WTC11 (cell line): ENCODE data around the gene ATP9B. TPM values are rescaled to one million over a fixed set of nuclear protein-coding genes. Genes with fewer than 3 reads are reported as not detected.

Source experiments
- ATAC-seq: fragments of 200-7000 bp; cut with Tn5 transposase; 2 replicates; pipeline ENCODE4 v1.10.0; 2021; ENCODE audit warnings: mild to moderate bottlenecking, moderate library complexity
- CTCF ChIA-PET: fragments of 300-600 bp; sonication (Branson Sonifier 250); formaldehyde crosslinking; loops from one replicate; lab custom pipeline; 2021; ENCODE audit warnings: antibody characterized with exemption; lab: Charles Lee
- POLR2A ChIA-PET: fragments of 350-600 bp; sonication (Branson Sonifier 250); formaldehyde crosslinking; loops from one replicate; lab custom pipeline; 2021; ENCODE audit warnings: antibody characterized with exemption; lab: Charles Lee
- DNase-seq: peaks from one replicate; pipeline ENCODE4 v3.0.0; 2021; ENCODE audit warnings: low spot score
- H3K27ac Mint-ChIP-seq: 2 replicates; pipeline ENCODE4 v1.8.0; 2021; ENCODE audit warnings: mixed read lengths
- H3K27me3 Mint-ChIP-seq: 2 replicates; pipeline ENCODE4 v1.8.0; 2021; ENCODE audit warnings: low read depth, mild to moderate bottlenecking, moderate library complexity, mixed read lengths
- H3K36me3 Mint-ChIP-seq: 2 replicates; pipeline ENCODE4 v1.8.0; 2021; ENCODE audit warnings: mixed read lengths
- H3K4me1 Mint-ChIP-seq: 2 replicates; pipeline ENCODE4 v1.8.0; 2022; ENCODE audit warnings: mixed read lengths
- H3K4me3 Mint-ChIP-seq: 2 replicates; pipeline ENCODE4 v1.8.0; 2021; ENCODE audit warnings: mild to moderate bottlenecking, moderate library complexity, mixed read lengths
- H3K9me3 Mint-ChIP-seq: 2 replicates; pipeline ENCODE4 v1.8.0; 2021; ENCODE audit warnings: mixed read lengths
- ATF1 ChIP-seq: sonication (generic); formaldehyde crosslinking; IDR thresholded peaks from 2 replicates; pipeline ENCODE4 v1.8.1; 2023; ENCODE audit warnings: mild to moderate bottlenecking, moderate library complexity, missing genetic modification reagents
- NFE2L1 ChIP-seq: sonication (generic); formaldehyde crosslinking; IDR thresholded peaks from 2 replicates; pipeline ENCODE4 v1.8.1; 2023; ENCODE audit warnings: missing genetic modification reagents
- NR1H2 ChIP-seq: sonication (generic); formaldehyde crosslinking; IDR thresholded peaks from 2 replicates; pipeline ENCODE4 v1.9.0; 2021; ENCODE audit warnings: mild to moderate bottlenecking, moderate library complexity, missing genetic modification reagents
- OVOL2 ChIP-seq: fragments of 250-450 bp; sonication (Bioruptor Pico); IDR thresholded peaks from 2 replicates; pipeline ENCODE4 v1.9.0; 2021; ENCODE audit warnings: mild to moderate bottlenecking, borderline replicate concordance
- PRRX2 ChIP-seq: fragments of 250-450 bp; sonication (Bioruptor Pico); IDR thresholded peaks from 2 replicates; pipeline ENCODE4 v1.8.0; 2021; ENCODE audit warnings: mild to moderate bottlenecking
- SOX15 ChIP-seq: fragments of 250-450 bp; sonication (Bioruptor Pico); IDR thresholded peaks from 2 replicates; pipeline ENCODE4 v1.9.0; 2021; ENCODE audit warnings: mild to moderate bottlenecking
- SP1 ChIP-seq: sonication (generic); formaldehyde crosslinking; conservative IDR thresholded peaks from 2 replicates; pipeline ENCODE4 v1.8.1; 2022; ENCODE audit warnings: missing genetic modification reagents
- TEAD4 ChIP-seq: sonication (generic); formaldehyde crosslinking; IDR thresholded peaks from 2 replicates; pipeline ENCODE4 v1.8.0; 2022; ENCODE audit warnings: mild to moderate bottlenecking, missing genetic modification reagents
- ZNF396 ChIP-seq: fragments of 250-450 bp; sonication (Bioruptor Pico); IDR thresholded peaks from 2 replicates; pipeline ENCODE4 v1.8.0; 2021; ENCODE audit warnings: mild to moderate bottlenecking, moderate library complexity, borderline replicate concordance
- ZNF671 ChIP-seq: fragments of 250-450 bp; sonication (Bioruptor Pico); IDR thresholded peaks from 2 replicates; pipeline ENCODE4 v1.8.0; 2021; ENCODE audit warnings: mild to moderate bottlenecking
- total RNA-seq: library from RNA; stranded (reverse); gene quantifications from 3 replicates; pipeline ENCODE4 v1.2.3, GENCODE V29; 2021
- TF ChIP-seq, protein P1 (sequence below): fragments of 250-450 bp; sonication (Bioruptor Pico); IDR thresholded peaks from 2 replicates; pipeline ENCODE4 v1.9.0; 2021; ENCODE audit warnings: mild to moderate bottlenecking, borderline replicate concordance
- TF ChIP-seq, protein P2 (sequence below): sonication (generic); formaldehyde crosslinking; IDR thresholded peaks from 2 replicates; pipeline ENCODE4 v1.8.1; 2022; ENCODE audit warnings: low read depth, mild to moderate bottlenecking, moderate library complexity, missing genetic modification reagents, borderline replicate concordance
- TF ChIP-seq, protein P3 (sequence below): sonication (generic); formaldehyde crosslinking; IDR thresholded peaks from 2 replicates; pipeline ENCODE4 v1.8.1; 2023; ENCODE audit warnings: mild to moderate bottlenecking, missing genetic modification reagents, moderate library complexity
- TF ChIP-seq, protein P4 (sequence below): sonication (generic); formaldehyde crosslinking; IDR thresholded peaks from 2 replicates; pipeline ENCODE4 v1.8.1; 2023; ENCODE audit warnings: mild to moderate bottlenecking, missing genetic modification reagents
- TF ChIP-seq, protein P5 (sequence below): sonication (generic); formaldehyde crosslinking; IDR thresholded peaks from 2 replicates; pipeline ENCODE4 v1.8.0; 2023; ENCODE audit warnings: missing genetic modification reagents
- TF ChIP-seq, protein P6 (sequence below): fragments of 250-450 bp; sonication (Bioruptor Pico); IDR thresholded peaks from 2 replicates; pipeline ENCODE4 v1.9.0; 2021; ENCODE audit warnings: mild to moderate bottlenecking
- TF ChIP-seq, protein P7 (sequence below): sonication (generic); formaldehyde crosslinking; IDR thresholded peaks from 2 replicates; pipeline ENCODE4 v1.8.1; 2022; ENCODE audit warnings: mild to moderate bottlenecking, moderate library complexity, missing genetic modification reagents
- TF ChIP-seq, protein P8 (sequence below): sonication (generic); formaldehyde crosslinking; IDR thresholded peaks from 2 replicates; pipeline ENCODE4 v1.8.0; 2022; ENCODE audit warnings: missing genetic modification reagents
- TF ChIP-seq, protein P9 (sequence below): fragments of 250-450 bp; sonication (Bioruptor Pico); conservative IDR thresholded peaks from 2 replicates; pipeline ENCODE4 v1.9.0; 2021; ENCODE audit warnings: mild to moderate bottlenecking
- TF ChIP-seq, protein P10 (sequence below): sonication (generic); formaldehyde crosslinking; IDR thresholded peaks from 2 replicates; pipeline ENCODE4 v1.8.1; 2022; ENCODE audit warnings: low read depth, missing genetic modification reagents, borderline replicate concordance

Gene ATP9B
- total RNA-seq, 1 experiment from 2014 or later, result 19.0 TPM

DNA sequence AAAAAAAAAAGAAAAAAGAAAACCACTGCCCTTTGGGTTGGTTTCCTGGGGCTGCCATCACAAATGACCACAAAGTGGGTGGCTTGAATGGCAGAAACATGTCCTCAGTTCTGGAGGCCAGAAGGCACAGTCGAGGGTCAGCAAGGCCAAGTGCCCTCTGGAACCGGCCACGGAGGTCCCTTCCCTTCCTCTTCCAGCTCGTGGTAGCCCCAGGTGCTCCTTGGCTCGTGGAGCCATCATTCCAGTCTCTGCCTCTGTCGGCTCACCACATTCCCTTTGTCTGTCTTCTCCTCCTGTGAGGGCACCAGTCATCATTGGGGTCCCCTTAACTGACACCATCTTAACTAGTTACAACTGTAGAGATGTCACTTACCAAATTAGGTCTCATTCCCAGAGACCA, 318.0 kb downstream of the ATP9B start (continued):
- TF ChIP-seq, protein P1, sequence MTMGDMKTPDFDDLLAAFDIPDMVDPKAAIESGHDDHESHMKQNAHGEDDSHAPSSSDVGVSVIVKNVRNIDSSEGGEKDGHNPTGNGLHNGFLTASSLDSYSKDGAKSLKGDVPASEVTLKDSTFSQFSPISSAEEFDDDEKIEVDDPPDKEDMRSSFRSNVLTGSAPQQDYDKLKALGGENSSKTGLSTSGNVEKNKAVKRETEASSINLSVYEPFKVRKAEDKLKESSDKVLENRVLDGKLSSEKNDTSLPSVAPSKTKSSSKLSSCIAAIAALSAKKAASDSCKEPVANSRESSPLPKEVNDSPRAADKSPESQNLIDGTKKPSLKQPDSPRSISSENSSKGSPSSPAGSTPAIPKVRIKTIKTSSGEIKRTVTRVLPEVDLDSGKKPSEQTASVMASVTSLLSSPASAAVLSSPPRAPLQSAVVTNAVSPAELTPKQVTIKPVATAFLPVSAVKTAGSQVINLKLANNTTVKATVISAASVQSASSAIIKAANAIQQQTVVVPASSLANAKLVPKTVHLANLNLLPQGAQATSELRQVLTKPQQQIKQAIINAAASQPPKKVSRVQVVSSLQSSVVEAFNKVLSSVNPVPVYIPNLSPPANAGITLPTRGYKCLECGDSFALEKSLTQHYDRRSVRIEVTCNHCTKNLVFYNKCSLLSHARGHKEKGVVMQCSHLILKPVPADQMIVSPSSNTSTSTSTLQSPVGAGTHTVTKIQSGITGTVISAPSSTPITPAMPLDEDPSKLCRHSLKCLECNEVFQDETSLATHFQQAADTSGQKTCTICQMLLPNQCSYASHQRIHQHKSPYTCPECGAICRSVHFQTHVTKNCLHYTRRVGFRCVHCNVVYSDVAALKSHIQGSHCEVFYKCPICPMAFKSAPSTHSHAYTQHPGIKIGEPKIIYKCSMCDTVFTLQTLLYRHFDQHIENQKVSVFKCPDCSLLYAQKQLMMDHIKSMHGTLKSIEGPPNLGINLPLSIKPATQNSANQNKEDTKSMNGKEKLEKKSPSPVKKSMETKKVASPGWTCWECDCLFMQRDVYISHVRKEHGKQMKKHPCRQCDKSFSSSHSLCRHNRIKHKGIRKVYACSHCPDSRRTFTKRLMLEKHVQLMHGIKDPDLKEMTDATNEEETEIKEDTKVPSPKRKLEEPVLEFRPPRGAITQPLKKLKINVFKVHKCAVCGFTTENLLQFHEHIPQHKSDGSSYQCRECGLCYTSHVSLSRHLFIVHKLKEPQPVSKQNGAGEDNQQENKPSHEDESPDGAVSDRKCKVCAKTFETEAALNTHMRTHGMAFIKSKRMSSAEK (CRISPR knock-in tag), result no peak
- no peak for TF ChIP-seq TEAD4 (CRISPR knock-in tag)
- TF ChIP-seq, protein P2, sequence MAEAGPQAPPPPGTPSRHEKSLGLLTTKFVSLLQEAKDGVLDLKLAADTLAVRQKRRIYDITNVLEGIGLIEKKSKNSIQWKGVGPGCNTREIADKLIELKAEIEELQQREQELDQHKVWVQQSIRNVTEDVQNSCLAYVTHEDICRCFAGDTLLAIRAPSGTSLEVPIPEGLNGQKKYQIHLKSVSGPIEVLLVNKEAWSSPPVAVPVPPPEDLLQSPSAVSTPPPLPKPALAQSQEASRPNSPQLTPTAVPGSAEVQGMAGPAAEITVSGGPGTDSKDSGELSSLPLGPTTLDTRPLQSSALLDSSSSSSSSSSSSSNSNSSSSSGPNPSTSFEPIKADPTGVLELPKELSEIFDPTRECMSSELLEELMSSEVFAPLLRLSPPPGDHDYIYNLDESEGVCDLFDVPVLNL (CRISPR knock-in tag), result no peak
- TF ChIP-seq PRRX2 (CRISPR knock-in tag), result no peak
- TF ChIP-seq, protein P3, sequence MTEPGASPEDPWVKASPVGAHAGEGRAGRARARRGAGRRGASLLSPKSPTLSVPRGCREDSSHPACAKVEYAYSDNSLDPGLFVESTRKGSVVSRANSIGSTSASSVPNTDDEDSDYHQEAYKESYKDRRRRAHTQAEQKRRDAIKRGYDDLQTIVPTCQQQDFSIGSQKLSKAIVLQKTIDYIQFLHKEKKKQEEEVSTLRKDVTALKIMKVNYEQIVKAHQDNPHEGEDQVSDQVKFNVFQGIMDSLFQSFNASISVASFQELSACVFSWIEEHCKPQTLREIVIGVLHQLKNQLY, result no peak
- TF ChIP-seq, protein P4, sequence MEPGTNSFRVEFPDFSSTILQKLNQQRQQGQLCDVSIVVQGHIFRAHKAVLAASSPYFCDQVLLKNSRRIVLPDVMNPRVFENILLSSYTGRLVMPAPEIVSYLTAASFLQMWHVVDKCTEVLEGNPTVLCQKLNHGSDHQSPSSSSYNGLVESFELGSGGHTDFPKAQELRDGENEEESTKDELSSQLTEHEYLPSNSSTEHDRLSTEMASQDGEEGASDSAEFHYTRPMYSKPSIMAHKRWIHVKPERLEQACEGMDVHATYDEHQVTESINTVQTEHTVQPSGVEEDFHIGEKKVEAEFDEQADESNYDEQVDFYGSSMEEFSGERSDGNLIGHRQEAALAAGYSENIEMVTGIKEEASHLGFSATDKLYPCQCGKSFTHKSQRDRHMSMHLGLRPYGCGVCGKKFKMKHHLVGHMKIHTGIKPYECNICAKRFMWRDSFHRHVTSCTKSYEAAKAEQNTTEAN (CRISPR knock-in tag), result no peak
- no peak for TF ChIP-seq SP1
- TF ChIP-seq SOX15, result no peak
- TF ChIP-seq, protein P5, sequence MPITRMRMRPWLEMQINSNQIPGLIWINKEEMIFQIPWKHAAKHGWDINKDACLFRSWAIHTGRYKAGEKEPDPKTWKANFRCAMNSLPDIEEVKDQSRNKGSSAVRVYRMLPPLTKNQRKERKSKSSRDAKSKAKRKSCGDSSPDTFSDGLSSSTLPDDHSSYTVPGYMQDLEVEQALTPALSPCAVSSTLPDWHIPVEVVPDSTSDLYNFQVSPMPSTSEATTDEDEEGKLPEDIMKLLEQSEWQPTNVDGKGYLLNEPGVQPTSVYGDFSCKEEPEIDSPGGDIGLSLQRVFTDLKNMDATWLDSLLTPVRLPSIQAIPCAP, result no peak
- TF ChIP-seq, protein P6, sequence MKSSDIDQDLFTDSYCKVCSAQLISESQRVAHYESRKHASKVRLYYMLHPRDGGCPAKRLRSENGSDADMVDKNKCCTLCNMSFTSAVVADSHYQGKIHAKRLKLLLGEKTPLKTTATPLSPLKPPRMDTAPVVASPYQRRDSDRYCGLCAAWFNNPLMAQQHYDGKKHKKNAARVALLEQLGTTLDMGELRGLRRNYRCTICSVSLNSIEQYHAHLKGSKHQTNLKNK (CRISPR knock-in tag), result no peak
- TF ChIP-seq ZNF671 (CRISPR knock-in tag), result no peak
- no peak for TF ChIP-seq NR1H2 (CRISPR knock-in tag)

DNA sequence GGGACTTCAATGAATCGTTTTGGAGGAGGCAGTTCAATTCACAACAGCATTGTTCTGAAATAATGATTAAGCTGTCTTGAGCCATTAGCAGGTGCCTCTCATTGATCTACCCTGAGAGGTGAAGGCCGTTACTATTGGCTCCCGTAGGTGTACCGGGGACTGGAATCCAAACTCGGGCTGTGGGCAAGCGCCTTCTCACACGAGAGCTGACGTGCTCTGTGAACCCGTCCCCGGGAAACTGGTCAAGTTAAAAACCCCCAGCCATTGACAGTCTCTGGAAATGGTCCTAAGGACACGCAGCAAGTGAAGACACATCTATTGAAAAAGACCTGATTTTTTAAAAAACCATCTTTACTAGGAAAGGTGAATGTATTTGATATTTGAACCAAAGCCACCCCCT, 318.4 kb downstream of the ATP9B start:
- ATAC-seq (no peak), DNase-seq (no peak)
- POLR2A ChIA-PET, result no interaction called here
- Mint-ChIP-seq H3K27me3 (peaks cover 38% of the 10 kb centered on the region), H3K27ac (no peak overlapping the region), H3K4me1 (peaks cover 3% of the 10 kb centered on the region), H3K4me3 (no peak overlapping the region), H3K36me3 (no peaks in the 10 kb centered on the region), H3K9me3 (no peaks in the 10 kb centered on the region)
- CTCF ChIA-PET, result no interaction called here
- TF ChIP-seq, protein P7, sequence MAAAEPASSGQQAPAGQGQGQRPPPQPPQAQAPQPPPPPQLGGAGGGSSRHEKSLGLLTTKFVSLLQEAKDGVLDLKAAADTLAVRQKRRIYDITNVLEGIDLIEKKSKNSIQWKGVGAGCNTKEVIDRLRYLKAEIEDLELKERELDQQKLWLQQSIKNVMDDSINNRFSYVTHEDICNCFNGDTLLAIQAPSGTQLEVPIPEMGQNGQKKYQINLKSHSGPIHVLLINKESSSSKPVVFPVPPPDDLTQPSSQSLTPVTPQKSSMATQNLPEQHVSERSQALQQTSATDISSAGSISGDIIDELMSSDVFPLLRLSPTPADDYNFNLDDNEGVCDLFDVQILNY (CRISPR knock-in tag), result no peak
- TF ChIP-seq ZNF396 (CRISPR knock-in tag), result no peak
- TF ChIP-seq, protein P8, sequence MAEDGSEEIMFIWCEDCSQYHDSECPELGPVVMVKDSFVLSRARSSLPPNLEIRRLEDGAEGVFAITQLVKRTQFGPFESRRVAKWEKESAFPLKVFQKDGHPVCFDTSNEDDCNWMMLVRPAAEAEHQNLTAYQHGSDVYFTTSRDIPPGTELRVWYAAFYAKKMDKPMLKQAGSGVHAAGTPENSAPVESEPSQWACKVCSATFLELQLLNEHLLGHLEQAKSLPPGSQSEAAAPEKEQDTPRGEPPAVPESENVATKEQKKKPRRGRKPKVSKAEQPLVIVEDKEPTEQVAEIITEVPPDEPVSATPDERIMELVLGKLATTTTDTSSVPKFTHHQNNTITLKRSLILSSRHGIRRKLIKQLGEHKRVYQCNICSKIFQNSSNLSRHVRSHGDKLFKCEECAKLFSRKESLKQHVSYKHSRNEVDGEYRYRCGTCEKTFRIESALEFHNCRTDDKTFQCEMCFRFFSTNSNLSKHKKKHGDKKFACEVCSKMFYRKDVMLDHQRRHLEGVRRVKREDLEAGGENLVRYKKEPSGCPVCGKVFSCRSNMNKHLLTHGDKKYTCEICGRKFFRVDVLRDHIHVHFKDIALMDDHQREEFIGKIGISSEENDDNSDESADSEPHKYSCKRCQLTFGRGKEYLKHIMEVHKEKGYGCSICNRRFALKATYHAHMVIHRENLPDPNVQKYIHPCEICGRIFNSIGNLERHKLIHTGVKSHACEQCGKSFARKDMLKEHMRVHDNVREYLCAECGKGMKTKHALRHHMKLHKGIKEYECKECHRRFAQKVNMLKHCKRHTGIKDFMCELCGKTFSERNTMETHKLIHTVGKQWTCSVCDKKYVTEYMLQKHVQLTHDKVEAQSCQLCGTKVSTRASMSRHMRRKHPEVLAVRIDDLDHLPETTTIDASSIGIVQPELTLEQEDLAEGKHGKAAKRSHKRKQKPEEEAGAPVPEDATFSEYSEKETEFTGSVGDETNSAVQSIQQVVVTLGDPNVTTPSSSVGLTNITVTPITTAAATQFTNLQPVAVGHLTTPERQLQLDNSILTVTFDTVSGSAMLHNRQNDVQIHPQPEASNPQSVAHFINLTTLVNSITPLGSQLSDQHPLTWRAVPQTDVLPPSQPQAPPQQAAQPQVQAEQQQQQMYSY, result no peak
- no peak for TF ChIP-seq ATF1 (CRISPR knock-in tag)
- TF ChIP-seq, protein P9, sequence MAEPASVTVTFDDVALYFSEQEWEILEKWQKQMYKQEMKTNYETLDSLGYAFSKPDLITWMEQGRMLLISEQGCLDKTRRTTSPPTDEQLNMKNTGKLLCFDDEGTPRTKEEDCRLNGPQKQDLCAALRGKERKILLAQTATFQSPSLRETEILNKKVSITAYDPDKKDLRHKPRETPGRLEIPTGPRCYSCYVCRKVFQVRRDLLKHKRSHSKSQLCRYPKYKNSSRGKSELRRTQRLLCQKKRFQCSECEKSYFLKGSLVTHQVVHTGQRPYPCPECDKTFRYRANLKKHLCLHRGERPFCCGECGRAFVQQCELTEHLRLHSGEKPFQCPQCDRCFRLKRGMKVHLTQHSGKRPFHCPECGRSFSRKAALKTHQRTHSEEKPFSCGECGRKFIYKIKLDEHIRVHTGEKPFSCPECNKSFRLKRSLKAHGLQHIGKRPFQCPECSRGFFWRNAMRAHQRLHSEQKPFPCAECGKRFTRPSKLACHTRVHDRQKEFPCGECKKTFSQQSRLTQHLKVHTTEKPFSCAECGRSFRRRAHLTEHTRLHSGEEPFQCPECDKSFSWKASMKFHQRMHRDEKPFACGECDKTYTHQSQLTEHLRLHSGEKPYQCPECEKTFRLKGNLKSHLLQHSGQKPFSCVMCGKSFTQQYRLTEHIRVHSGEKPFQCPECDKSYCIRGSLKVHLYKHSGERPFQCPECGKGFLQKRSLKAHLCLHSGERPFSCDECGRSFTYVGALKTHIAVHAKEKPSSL (CRISPR knock-in tag), result no peak
- TF ChIP-seq NFE2L1, result no peak
- TF ChIP-seq OVOL2 (CRISPR knock-in tag), result no peak
- TF ChIP-seq, protein P10, sequence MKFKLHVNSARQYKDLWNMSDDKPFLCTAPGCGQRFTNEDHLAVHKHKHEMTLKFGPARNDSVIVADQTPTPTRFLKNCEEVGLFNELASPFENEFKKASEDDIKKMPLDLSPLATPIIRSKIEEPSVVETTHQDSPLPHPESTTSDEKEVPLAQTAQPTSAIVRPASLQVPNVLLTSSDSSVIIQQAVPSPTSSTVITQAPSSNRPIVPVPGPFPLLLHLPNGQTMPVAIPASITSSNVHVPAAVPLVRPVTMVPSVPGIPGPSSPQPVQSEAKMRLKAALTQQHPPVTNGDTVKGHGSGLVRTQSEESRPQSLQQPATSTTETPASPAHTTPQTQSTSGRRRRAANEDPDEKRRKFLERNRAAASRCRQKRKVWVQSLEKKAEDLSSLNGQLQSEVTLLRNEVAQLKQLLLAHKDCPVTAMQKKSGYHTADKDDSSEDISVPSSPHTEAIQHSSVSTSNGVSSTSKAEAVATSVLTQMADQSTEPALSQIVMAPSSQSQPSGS (CRISPR knock-in tag), result no peak
